H9 (cell line): ENCODE measurements around the gene CYP19A1. TPM values are rescaled to one million over a fixed set of nuclear protein-coding genes. Genes with fewer than 3 reads are reported as not detected.

Experiments used
- DNase-seq: peaks from one replicate; pipeline ENCODE4 v3.0.0-alpha.2; 2017
- H2AFZ ChIP-seq: one replicate; pipeline ENCODE4 v1.6.1; 2013; ENCODE audit warnings: mild to moderate bottlenecking, low read length, control low read depth, moderate library complexity
- H2AK5ac ChIP-seq: 2 replicates; pipeline ENCODE4 v1.6.1; 2013; ENCODE audit warnings: low read length, control low read depth, mixed read lengths; ENCODE audit not compliant: insufficient read length
- H2BK120ac ChIP-seq: one replicate; pipeline ENCODE4 v1.6.1; 2013; ENCODE audit warnings: low read depth, mild to moderate bottlenecking, low read length, control low read depth, inconsistent platforms; ENCODE audit not compliant: poor library complexity, severe bottlenecking
- H2BK12ac ChIP-seq: 2 replicates; pipeline ENCODE4 v1.6.1; 2013; ENCODE audit warnings: low read length, control low read depth, mixed read lengths, low read depth; ENCODE audit not compliant: insufficient read length
- H2BK15ac ChIP-seq: 2 replicates; pipeline ENCODE4 v1.6.1; 2013; ENCODE audit warnings: low read depth, low read length, control low read depth
- H2BK20ac ChIP-seq: one replicate; pipeline ENCODE4 v1.6.1; 2013; ENCODE audit warnings: low read depth, mild to moderate bottlenecking, low read length, control low read depth, inconsistent platforms; ENCODE audit not compliant: poor library complexity, severe bottlenecking
- H2BK5ac ChIP-seq: 2 replicates; pipeline ENCODE4 v1.6.1; 2013; ENCODE audit warnings: low read length, control low read depth, mixed read lengths; ENCODE audit not compliant: insufficient read length
- H3K14ac ChIP-seq: 2 replicates; pipeline ENCODE4 v1.6.1; 2013; ENCODE audit warnings: low read length, control low read depth; ENCODE audit not compliant: insufficient read depth
- H3K18ac ChIP-seq: 2 replicates; pipeline ENCODE4 v1.6.1; 2013; ENCODE audit warnings: low read depth, mild to moderate bottlenecking, mixed read lengths, low read length, control low read depth; ENCODE audit not compliant: insufficient read length
- H3K23ac ChIP-seq: 2 replicates; pipeline ENCODE4 v1.6.1; 2013; ENCODE audit warnings: low read length, control low read depth, mixed read lengths, low read depth; ENCODE audit not compliant: insufficient read length
- H3K23me2 ChIP-seq: 2 replicates; pipeline ENCODE4 v1.6.1; 2013; ENCODE audit warnings: low read depth, mild to moderate bottlenecking, mixed read lengths, low read length, control low read depth; ENCODE audit not compliant: insufficient read length, poor library complexity, severe bottlenecking
- H3K27ac ChIP-seq: 2 replicates; pipeline ENCODE4 v1.5.1; 2013; ENCODE audit warnings: low read length, control low read depth, mixed read lengths, low read depth; ENCODE audit not compliant: insufficient read length
- H3K27me3 ChIP-seq: 2 replicates; pipeline ENCODE4 v1.6.1; 2013; ENCODE audit warnings: low read length, control low read depth, inconsistent platforms; ENCODE audit not compliant: insufficient read depth
- H3K4ac ChIP-seq: 2 replicates; pipeline ENCODE4 v1.6.1; 2013; ENCODE audit warnings: low read depth, mild to moderate bottlenecking, control low read depth, inconsistent platforms, low read length, moderate library complexity
- H3K4me1 ChIP-seq: 2 replicates; pipeline ENCODE4 v1.6.1; 2013; ENCODE audit warnings: low read length, control low read depth, inconsistent platforms; ENCODE audit not compliant: insufficient read depth
- H3K4me2 ChIP-seq: 2 replicates; pipeline ENCODE4 v1.6.1; 2013; ENCODE audit warnings: low read length, control low read depth, mixed read lengths; ENCODE audit not compliant: insufficient read length, insufficient read depth
- H3K56ac ChIP-seq: 2 replicates; pipeline ENCODE4 v1.6.1; 2013; ENCODE audit warnings: low read depth, mild to moderate bottlenecking, mixed read lengths, low read length, control low read depth; ENCODE audit not compliant: insufficient read length
- H3K79me1 ChIP-seq: 2 replicates; pipeline ENCODE4 v1.6.1; 2013; ENCODE audit warnings: low read depth, mild to moderate bottlenecking, moderate library complexity, low read length, control low read depth, inconsistent platforms; ENCODE audit not compliant: insufficient read depth, poor library complexity, severe bottlenecking
- H3K79me2 ChIP-seq: 2 replicates; pipeline ENCODE4 v1.6.1; 2013; ENCODE audit warnings: low read length, control low read depth, inconsistent platforms; ENCODE audit not compliant: insufficient read depth
- H3K9ac ChIP-seq: 2 replicates; pipeline ENCODE4 v1.6.1; 2013; ENCODE audit warnings: low read length, control low read depth, mixed read lengths; ENCODE audit not compliant: insufficient read length; ENCODE audit errors: extremely low read depth
- H3K9me3 ChIP-seq: one replicate; pipeline ENCODE4 v1.6.1; 2013; ENCODE audit warnings: low read depth, low read length, inconsistent platforms; ENCODE audit not compliant: control insufficient read depth
- H3T11ph ChIP-seq: one replicate; pipeline ENCODE4 v1.6.1; 2013; ENCODE audit warnings: mild to moderate bottlenecking, low read length, control low read depth, inconsistent platforms
- H4K20me1 ChIP-seq: one replicate; pipeline ENCODE4 v1.6.1; 2013; ENCODE audit not compliant: control insufficient read depth, insufficient read length, insufficient read depth
- H4K5ac ChIP-seq: 2 replicates; pipeline ENCODE4 v1.6.1; 2013; ENCODE audit warnings: low read depth, mild to moderate bottlenecking, mixed read lengths, low read length, control low read depth; ENCODE audit not compliant: insufficient read length
- H4K8ac ChIP-seq: replicated peaks from 2 replicates; pipeline ENCODE4 v1.6.1; 2013; ENCODE audit warnings: low read length, control low read depth, mixed read lengths, low read depth; ENCODE audit not compliant: insufficient read length
- H4K91ac ChIP-seq: 2 replicates; pipeline ENCODE4 v1.6.1; 2013; ENCODE audit warnings: low read depth, mild to moderate bottlenecking, moderate library complexity, mixed read lengths, low read length, control low read depth; ENCODE audit not compliant: insufficient read length
- H3K27ac Mint-ChIP-seq, 3 experiments: 2 replicates in 2 of 3; 3 replicates in 1 of 3; pipeline ENCODE4 v1.8.0; 2020 to 2021; ENCODE audit warnings: mixed read lengths in 3 of 3, mild to moderate bottlenecking in 1 of 3, moderate library complexity in 1 of 3
- H3K27me3 Mint-ChIP-seq: 2 replicates; pipeline ENCODE4 v1.8.0; 2021; ENCODE audit warnings: low read depth, mild to moderate bottlenecking, moderate library complexity, mixed read lengths
- H3K36me3 Mint-ChIP-seq, 3 experiments: 2 replicates in 2 of 3; 3 replicates in 1 of 3; pipeline ENCODE4 v1.8.0; 2020 to 2021; ENCODE audit warnings: low read depth in 3 of 3, mixed read lengths in 3 of 3; ENCODE audit not compliant: insufficient read depth in 1 of 3
- H3K4me1 Mint-ChIP-seq, 2 experiments: 2 replicates each; pipeline ENCODE4 v1.8.0; 2020; ENCODE audit warnings: mixed read lengths in 2 of 2
- H3K4me3 Mint-ChIP-seq, 2 experiments: 2 replicates in 1 of 2; 3 replicates in 1 of 2; pipeline ENCODE4 v1.8.0; 2020 to 2021; ENCODE audit warnings: mild to moderate bottlenecking in 2 of 2, mixed read lengths in 2 of 2, moderate library complexity in 1 of 2
- H3K9me3 Mint-ChIP-seq, 2 experiments: 2 replicates in 1 of 2; 3 replicates in 1 of 2; pipeline ENCODE4 v1.8.0; 2020; ENCODE audit warnings: mild to moderate bottlenecking in 2 of 2, mixed read lengths in 2 of 2, moderate library complexity in 1 of 2
- CTCF ChIP-seq: fragments of 200-600 bp; sonication (generic); conservative IDR thresholded peaks from 3 replicates; pipeline ENCODE4 v1.8.0; 2021; ENCODE audit warnings: antibody characterized with exemption, mild to moderate bottlenecking
- WGBS: extraction: QIAGEN DNeasy Blood & Tissue Kit; methylation state at CpG from one replicate; pipeline ENCODE4 v1.1.7; 2013; ENCODE audit warnings: missing lambda C conversion rate, low lambda C conversion rate, mixed read lengths; ENCODE audit not compliant: insufficient read length; ENCODE audit errors: extremely low coverage; 5-methylcytosine and 5-hydroxymethylcytosine counted together
- total RNA-seq: library from RNA; stranded (reverse); gene quantifications from 2 replicates; pipeline ENCODE4 v1.2.1, GENCODE V29; 2021

CYP19A1 gene
- total RNA-seq, 1 experiment from 2014 or later = not detected

GRCh38 chr15:51286816-51287215 lies 51.6 kb downstream of the CYP19A1 start:
- no peak overlapping the region for H3K4me3 Mint-ChIP-seq
- Histone ChIP-seq H2AFZ (no peak overlapping the region), H2BK5ac (no peak overlapping the region), H4K20me1 (no peaks in the 10 kb centered on the region), H4K8ac (no peak overlapping the region), H3K4me2 (no peak overlapping the region), H3K27me3 (no peaks in the 10 kb centered on the region), H2BK120ac (no peak overlapping the region), H3K23me2 (no peaks in the 10 kb centered on the region), H4K91ac (no peak overlapping the region), H2BK12ac (no peak overlapping the region), H3K9ac (no peak overlapping the region), H3K79me1 (no peaks in the 10 kb centered on the region), H4K5ac (no peak overlapping the region), H3K4ac (no peak overlapping the region), H3K23ac (no peak overlapping the region), H3K27ac (no peak overlapping the region), H2AK5ac (no peak overlapping the region), H3T11ph (no peak overlapping the region), H3K56ac (no peak overlapping the region), H3K14ac (no peak overlapping the region), H2BK15ac (no peak overlapping the region), H3K79me2 (no peaks in the 10 kb centered on the region), H3K18ac (no peak overlapping the region), H3K9me3 (no peaks in the 10 kb centered on the region), H3K4me1 (no peaks in the 10 kb centered on the region), H2BK20ac (no peak overlapping the region)
- no peaks in the 10 kb centered on the region for H3K36me3 Mint-ChIP-seq
- H3K27ac Mint-ChIP-seq = no peak overlapping the region
- no peaks in the 10 kb centered on the region for H3K4me1 Mint-ChIP-seq
- DNase-seq = peak; percentile 34
- WGBS = no CpG with 5 or more reads among the region's 1 CpG
- TF ChIP-seq CTCF = peak; percentile 50
- peaks cover 3% of the 10 kb centered on the region for H3K27me3 Mint-ChIP-seq
- H3K9me3 Mint-ChIP-seq = no peaks in the 10 kb centered on the region
